HG02938 (cell line): ENCODE data around the gene IRF2BP2.
"Not testable (repeated sequence)": the region's sequence is repeated elsewhere in the genome, so short reads cannot be mapped to it uniquely, and the experiment has no call there.

Experiments used
- ATAC-seq: cut with Tn5 transposase; IDR thresholded peaks from one replicate; pipeline ENCODE4 v1.9.1; 2021; ENCODE audit warnings: mild to moderate bottlenecking, moderate library complexity; ENCODE audit not compliant: unreplicated experiment

The IRF2BP2 gene

GRCh38 chr1:234634922-234635321 lies 24.9 kb upstream of the IRF2BP2 start:
- ATAC-seq, result not testable (repeated sequence)

GRCh38 chr1:234634387-234634786 lies 24.4 kb upstream of the IRF2BP2 start:
- ATAC-seq, result no peak

GRCh38 chr1:234633246-234634003 lies 23.4 kb upstream of the IRF2BP2 start:
- no peak for ATAC-seq

- no peak for ATAC-seq
Measured at GRCh38 chr1:234632225-234632624, 22.2 kb upstream of the IRF2BP2 start.

GRCh38 chr1:234631721-234632125 lies 21.7 kb upstream of the IRF2BP2 start:
- no peak for ATAC-seq

- no peak for ATAC-seq
Measured at GRCh38 chr1:234629026-234629425, 19.0 kb upstream of the IRF2BP2 start.

GRCh38 chr1:234628089-234628488 lies 18.1 kb upstream of the IRF2BP2 start:
- no peak for ATAC-seq

GRCh38 chr1:234627009-234627950 lies 17.3 kb upstream of the IRF2BP2 start:
- ATAC-seq, result no peak

- ATAC-seq, result no peak
Measured at GRCh38 chr1:234626391-234626790, 16.4 kb upstream of the IRF2BP2 start.

- ATAC-seq, result no peak
Measured at GRCh38 chr1:234624724-234625117, 14.7 kb upstream of the IRF2BP2 start.

GRCh38 chr1:234621657-234622335 lies 11.8 kb upstream of the IRF2BP2 start:
- ATAC-seq, result no peak

- no peak for ATAC-seq
Measured at GRCh38 chr1:234621127-234621468, 11.1 kb upstream of the IRF2BP2 start.

GRCh38 chr1:234620272-234621126 lies 10.5 kb upstream of the IRF2BP2 start:
- ATAC-seq, result no peak

- no peak for ATAC-seq
Measured at GRCh38 chr1:234619794-234620247, 9.8 kb upstream of the IRF2BP2 start.

GRCh38 chr1:234619071-234619480 lies 9.1 kb upstream of the IRF2BP2 start:
- ATAC-seq, result no peak

GRCh38 chr1:234618737-234619049 lies 8.7 kb upstream of the IRF2BP2 start:
- no peak for ATAC-seq

- no peak for ATAC-seq
Measured at GRCh38 chr1:234617986-234618736, 8.2 kb upstream of the IRF2BP2 start.

- ATAC-seq, result no peak
Measured at GRCh38 chr1:234617131-234617985, 7.4 kb upstream of the IRF2BP2 start.

GRCh38 chr1:234616644-234617043 lies 6.7 kb upstream of the IRF2BP2 start:
- ATAC-seq, result no peak
